HG03457 (cell line): ENCODE measurements around the gene ZBTB14.

Experiments
- ATAC-seq: cut with Tn5 transposase; IDR thresholded peaks from one replicate; pipeline ENCODE4 v1.9.1; 2021; ENCODE audit warnings: moderate number of reproducible peaks; ENCODE audit not compliant: unreplicated experiment

Gene ZBTB14

GRCh38 chr18:5295231-5295920 lies at the start of gene ZBTB14:
Gene ZBTB14, minus strand, starts transcription at chr18:5295726. Its CDS starts 2,480 bp downstream, at chr18:5293246.
- ATAC-seq: peak; percentile 18

GRCh38 chr18:5339202-5339834 lies 43.8 kb upstream of the ZBTB14 start:
- no peak for ATAC-seq

DNA sequence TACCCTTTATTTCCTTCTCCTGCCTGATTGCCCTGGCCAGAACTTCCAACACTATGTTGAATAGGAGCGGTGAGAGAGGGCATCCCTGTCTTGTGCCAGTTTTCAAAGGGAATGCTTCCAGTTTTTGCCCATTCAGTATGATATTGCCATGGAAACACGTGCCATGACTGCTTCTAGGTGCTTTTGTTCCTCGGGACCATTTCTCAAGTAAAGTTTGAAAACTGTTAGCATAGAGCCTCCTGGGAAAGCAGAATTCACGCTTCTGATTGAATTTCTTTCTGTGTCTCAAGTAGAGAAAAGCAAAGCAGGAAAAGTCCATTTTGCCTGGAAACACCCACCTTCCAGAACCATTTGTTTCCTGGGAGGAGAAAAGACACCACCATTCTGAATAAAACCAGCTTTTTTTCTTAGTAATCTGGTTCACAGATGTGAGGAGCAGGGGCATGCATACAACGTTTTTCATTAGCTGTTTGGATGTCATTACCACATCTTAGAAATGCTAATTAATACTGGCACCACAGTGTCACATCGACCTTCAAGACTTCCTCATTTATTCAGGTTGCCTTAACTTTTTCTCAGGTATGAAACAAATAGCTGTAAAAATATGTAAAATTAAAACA lies 39.0 kb upstream of the ZBTB14 start:
- ATAC-seq: no peak

DNA sequence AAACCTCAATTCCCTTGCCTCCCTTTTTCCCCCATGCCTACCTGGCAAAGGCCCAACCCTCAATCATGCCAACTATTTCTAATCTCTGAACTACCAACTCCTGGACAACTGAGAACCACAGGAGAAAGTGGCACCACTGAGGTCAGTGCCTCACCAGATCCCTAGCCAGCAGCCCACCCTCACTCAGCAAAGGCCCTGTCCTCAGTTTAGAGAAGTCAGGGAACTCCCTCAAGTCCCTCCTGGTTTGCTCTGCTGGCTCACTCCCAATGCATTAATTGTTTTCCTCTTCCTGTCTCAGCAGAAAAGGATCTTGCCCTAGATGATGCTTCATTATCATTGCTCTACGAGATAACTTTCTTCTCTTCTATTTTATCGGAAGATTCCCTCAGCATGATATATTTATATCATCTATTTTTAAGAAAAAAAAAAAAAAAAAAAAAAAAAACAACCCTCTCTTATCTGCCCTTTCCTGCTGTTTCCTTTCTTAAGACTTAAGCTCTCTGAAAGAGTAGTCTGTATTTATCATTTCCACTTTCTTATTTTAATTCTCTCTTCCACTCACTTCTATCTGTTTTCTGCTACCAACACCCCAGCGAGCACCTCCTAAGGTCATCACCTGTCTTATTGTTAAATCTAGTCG lies 22.7 kb upstream of the ZBTB14 start:
- no peak for ATAC-seq

DNA sequence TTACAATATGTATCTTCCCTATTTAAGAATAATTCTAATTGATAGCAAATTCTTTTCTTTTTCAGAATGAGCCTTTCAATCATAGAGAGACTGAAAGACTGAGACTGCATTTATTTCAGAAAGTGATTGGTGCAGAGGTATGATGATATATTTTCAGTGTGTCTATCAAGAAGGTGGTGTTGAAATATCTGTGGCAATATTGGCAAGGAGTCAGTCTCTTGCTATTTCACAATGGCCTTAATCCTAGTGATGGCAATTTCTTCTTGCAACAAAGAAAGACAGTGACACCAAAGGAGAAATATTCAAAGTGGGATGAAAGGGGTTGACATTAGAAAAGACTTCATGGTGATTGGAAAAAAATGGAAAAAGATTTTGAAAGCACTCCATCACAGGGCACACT lies 21.7 kb upstream of the ZBTB14 start:
- no peak for ATAC-seq

DNA sequence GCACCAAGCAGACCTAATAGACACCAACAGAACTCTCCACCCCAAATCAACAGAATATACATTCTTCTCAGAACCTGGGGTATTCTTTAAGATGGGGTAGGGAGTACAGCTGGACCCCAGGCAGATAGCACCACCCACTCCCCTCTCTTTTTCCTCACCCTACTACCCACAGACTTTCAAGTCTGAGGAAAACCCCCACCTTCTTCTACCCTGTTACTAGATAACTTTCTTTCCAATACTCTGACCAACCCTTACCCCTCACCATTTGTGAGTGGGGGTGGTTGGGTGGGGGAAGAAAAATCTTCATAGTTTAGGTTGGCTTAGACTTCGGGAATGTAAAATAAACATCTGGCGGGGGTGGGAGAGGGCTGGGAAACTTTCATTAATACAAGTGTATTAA lies 20.3 kb upstream of the ZBTB14 start:
- ATAC-seq: no peak

DNA sequence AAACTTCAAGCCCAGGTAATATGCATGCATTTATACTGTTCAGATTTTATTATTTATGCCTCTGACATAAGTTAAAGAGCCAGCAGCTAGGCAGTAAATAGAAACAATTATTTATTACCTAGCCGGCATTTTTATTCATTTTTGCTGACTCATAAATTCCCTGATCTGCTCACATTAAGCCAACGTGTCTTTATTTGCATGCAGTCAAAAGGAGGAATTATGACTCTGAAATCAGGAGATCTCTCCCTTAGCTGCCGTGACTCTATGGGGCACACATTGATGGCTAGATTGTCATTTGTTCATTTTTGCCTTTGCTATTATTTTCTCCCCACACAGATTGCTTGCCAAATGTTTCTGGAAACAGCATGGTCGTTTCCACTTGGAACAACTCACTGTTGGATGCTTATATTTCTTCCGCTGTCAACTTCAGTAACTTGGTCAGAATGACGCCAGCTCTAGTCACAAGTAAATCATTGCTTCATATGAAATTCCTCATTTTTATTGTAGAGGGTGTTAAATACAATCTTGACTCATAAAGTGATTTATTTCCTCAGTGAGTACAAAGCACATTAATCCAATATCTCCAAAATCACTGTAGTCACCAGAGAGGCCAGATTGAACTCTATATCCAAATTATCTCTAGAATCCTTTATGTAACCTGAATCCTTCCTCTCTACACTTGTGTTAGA lies 15.9 kb upstream of the ZBTB14 start:
- ATAC-seq: no peak

- peak; percentile 88 for ATAC-seq
These were observed 14.5 kb upstream of the ZBTB14 start for GRCh38 chr18:5309888-5310470.

DNA sequence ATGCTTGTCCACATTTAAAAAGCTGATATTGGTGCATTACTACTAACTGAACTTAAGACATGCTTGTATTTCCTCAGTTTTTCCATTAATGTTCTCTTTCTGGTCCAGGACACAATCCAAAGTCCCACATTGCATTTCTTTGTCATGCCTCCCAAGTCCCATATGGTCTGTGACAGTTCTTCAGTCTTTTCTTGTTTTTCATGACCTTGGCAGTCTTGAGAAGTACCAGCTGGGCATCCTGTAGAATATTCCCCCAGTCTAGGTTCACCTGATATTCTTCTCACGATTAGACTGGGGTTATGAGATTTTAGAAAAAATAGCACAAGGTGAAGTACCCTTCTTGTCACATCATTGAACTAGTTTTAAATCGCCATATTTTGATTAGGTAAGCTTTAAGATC lies 10.3 kb upstream of the ZBTB14 start:
- no peak for ATAC-seq

DNA sequence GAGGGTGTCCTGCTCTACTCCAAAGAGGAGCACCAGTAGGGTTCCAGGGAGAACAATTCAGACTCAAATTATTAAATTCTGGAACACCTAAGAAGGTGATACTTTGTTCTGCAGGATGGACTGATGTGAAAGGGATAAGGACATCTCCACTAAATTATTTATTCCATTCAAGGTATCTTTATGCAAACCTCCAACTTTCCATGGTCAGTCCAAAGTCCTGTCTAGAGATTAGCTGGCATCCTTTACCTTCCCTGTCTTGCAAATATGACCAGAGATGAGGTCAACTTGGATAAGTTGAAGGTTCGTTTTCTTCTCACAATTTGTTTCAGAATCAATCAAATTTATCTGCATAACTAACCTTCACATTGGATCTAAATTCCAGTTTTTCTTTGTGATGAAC lies 8.7 kb upstream of the ZBTB14 start:
- ATAC-seq: no peak

GRCh38 chr18:5303636-5304035 lies 8.1 kb upstream of the ZBTB14 start:
- no peak for ATAC-seq

GRCh38 chr18:5302606-5303005 lies 7.1 kb upstream of the ZBTB14 start:
- ATAC-seq: no peak

GRCh38 chr18:5300476-5301010 lies 5.0 kb upstream of the ZBTB14 start:
- no peak for ATAC-seq

DNA sequence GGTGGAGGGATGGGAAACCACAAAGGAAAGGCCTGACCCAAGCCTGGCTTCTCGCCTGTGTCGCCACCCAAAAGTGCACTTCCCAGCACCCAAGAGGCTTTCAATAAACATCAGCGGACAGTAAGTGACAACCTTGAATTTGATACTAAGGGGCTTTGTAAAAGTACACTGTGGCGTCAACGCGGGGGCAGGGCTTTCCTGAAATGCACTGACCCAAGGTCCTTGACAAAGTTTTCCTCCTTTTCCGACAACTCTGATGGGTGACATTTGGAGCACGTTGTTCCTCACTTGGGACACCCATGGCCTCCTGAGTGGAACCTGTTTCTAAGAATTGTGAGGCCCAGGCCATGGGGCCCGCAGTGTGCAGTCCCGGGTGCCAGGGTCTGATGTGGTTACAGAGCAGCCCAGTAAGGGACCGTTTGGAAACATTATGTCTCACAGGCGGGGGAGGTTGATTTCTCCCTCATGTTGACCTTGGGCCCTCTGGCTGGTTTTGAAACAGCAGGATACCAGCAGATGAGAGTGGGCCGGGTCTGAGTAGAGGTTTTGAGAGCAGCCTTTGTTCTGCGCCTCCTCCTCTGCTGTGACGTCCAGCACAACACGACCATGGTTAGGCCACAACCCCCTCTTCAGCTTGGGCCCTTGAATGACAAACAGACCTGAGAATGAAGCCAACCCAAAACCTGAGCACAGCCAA lies 2.8 kb upstream of the ZBTB14 start:
- no peak for ATAC-seq

GRCh38 chr18:5297597-5297996 lies 2.1 kb upstream of the ZBTB14 start:
- no peak for ATAC-seq

GRCh38 chr18:5296706-5297320 lies 1.3 kb upstream of the ZBTB14 start:
- peak; percentile 17 for ATAC-seq

DNA sequence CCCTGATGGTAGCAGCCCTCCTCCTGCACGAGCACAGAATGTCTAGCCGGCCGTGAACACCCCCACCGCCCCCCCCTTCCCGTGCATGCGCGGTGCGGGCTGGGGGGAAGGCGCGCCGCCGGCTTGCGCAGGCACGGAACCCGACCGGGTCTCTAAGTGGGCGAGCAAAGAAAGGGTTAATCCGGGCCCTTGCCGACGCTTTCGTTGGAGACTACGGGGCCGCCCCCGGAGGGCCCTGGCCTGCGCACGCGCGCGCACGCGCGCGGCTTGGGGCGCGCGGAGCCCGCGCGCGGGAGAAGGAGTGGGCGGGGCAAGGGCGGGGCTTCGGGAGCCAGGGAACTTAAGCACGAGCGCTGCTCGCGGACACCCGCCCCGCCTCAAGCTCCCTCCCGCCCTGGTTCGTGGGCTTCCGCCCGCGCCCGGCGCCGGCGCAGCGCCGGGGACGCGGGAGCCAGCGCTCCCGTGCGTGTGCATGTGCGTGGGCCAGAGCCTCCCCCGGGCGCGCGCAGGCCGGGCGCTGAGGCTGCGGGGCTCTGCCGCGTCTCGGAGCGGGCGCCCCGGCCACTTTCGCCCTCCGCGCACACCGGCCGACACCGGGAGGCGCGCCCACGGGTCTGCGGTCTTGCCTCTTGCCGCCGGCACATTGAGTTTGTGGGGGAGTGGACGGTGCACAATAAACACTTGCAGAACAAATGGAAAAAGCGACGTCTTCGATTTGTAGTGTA lies 617 bp upstream of the ZBTB14 start:
- ATAC-seq: peak; percentile 57

DNA sequence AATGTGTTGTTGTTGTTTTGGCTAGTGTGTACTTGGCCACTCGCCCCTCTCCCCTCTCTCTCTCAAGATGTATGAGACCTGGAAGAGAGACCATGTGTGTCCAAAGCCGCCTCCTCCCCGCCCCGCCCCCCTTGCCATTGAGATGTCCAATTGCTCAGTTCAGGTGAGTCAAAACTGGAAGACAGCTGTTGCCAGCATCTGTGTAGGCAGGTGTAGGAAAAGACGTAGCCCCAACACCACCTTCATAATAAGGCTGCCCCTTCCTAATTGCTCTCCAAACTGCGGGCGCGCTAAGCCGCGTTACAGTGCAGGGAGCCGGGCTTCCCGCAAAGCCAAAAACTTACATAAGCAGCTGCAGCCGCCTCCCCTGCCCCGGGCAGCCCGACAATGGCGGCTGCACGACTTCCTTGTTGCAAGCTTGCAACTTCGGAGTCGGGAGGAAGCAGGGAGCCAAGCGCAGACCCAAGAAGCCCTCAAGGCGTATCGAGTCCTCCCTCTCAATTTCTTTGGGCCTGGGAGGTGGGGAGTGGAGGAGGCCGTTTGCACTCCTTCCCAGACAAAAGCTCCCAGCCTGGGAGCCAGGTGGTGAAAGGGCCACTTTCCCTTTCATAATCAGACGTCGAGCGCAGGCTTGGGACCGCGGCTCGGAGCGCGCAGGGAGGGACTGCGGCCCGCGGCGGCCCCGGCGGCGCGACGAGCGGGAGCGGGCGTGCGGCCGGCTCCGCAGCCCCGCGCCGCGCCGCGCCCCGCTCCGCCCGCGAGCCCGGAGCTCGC lies 882 bp downstream of the ZBTB14 start:
- ATAC-seq: peak; percentile 8
